OCI-LY1 (cell line): ENCODE data around the gene ST6GALNAC3.

Experiments used
- CTCF ChIP-seq: fragments of 200-600 bp; sonication (generic), shearing (Covaris generic); IDR thresholded peaks from 2 replicates; pipeline ENCODE4 v1.5.1; 2017; ENCODE audit warnings: mild to moderate bottlenecking, antibody characterized with exemption, low read length, moderate library complexity, mixed read lengths
- EZH2 ChIP-seq: fragments of 200-600 bp; sonication (generic), shearing (Covaris generic); IDR thresholded peaks from 2 replicates; pipeline ENCODE4 v1.8.0; 2017; ENCODE audit warnings: borderline replicate concordance, mixed run types, mild to moderate bottlenecking, antibody characterized with exemption, low read length, moderate library complexity, mixed read lengths

- no peak for TF ChIP-seq CTCF
- no peak for TF ChIP-seq EZH2
Measured at GRCh38 chr1:76428028-76428427, 353.5 kb downstream of the ST6GALNAC3 start.
